GM23338 (cell line): ENCODE results near the gene LRIG3. TPM values are rescaled to one million over a fixed set of nuclear protein-coding genes. Genes with fewer than 3 reads are reported as not detected.

Experiments used
- ATAC-seq: fragments of 200-7000 bp; cut with Tn5 transposase; 3 replicates; pipeline ENCODE4 v1.9.1; 2020
- DNase-seq: peaks from one replicate; pipeline ENCODE4 v3.0.0-alpha.2; 2015; ENCODE audit warnings: low spot score
- H2AFZ ChIP-seq: fragments of 200-600 bp; sonication (generic); 2 replicates; pipeline ENCODE4 v1.8.0; 2016; ENCODE audit warnings: antibody characterized with exemption, mild to moderate bottlenecking, moderate library complexity
- H3F3A ChIP-seq: fragments of 200-600 bp; sonication (generic); replicated peaks from 2 replicates; pipeline ENCODE4 v1.8.0; 2017; ENCODE audit warnings: antibody characterized with exemption, mixed run types, low read depth
- H3K27ac ChIP-seq: fragments of 200-600 bp; sonication (generic); 2 replicates; pipeline ENCODE4 v1.6.1; 2016; ENCODE audit warnings: low read depth
- H3K27me3 ChIP-seq: fragments of 200-600 bp; sonication (generic); 2 replicates; pipeline ENCODE4 v1.8.0; 2016; ENCODE audit warnings: mild to moderate bottlenecking, mixed run types, moderate library complexity; ENCODE audit not compliant: insufficient read depth
- H3K36me3 ChIP-seq: fragments of 200-600 bp; sonication (generic); 2 replicates; pipeline ENCODE4 v1.8.0; 2016; ENCODE audit warnings: mild to moderate bottlenecking; ENCODE audit not compliant: insufficient read depth
- H3K4me1 ChIP-seq: fragments of 200-600 bp; sonication (generic); 2 replicates; pipeline ENCODE4 v1.8.0; 2016; ENCODE audit warnings: mild to moderate bottlenecking, moderate library complexity; ENCODE audit not compliant: insufficient read depth
- H3K4me2 ChIP-seq: fragments of 200-600 bp; sonication (generic); 2 replicates; pipeline ENCODE4 v1.7.1; 2017; ENCODE audit warnings: mixed run types
- H3K4me3 ChIP-seq: fragments of 200-600 bp; sonication (generic); 2 replicates; pipeline ENCODE4 v1.6.1; 2016; ENCODE audit warnings: mixed run types
- H3K79me2 ChIP-seq: fragments of 200-600 bp; sonication (generic); replicated peaks from 2 replicates; pipeline ENCODE4 v1.8.0; 2017; ENCODE audit warnings: mild to moderate bottlenecking; ENCODE audit not compliant: insufficient read depth
- H3K9me2 ChIP-seq: fragments of 200-600 bp; sonication (generic); 2 replicates; pipeline ENCODE4 v1.8.0; 2017; ENCODE audit not compliant: insufficient read depth
- H4K20me1 ChIP-seq: fragments of 200-600 bp; sonication (generic); replicated peaks from 2 replicates; pipeline ENCODE4 v1.8.0; 2017; ENCODE audit warnings: mild to moderate bottlenecking; ENCODE audit not compliant: insufficient read depth
- H3K27ac Mint-ChIP-seq: 2 replicates; pipeline ENCODE4 v1.8.0; 2020; ENCODE audit warnings: inconsistent platforms, mild to moderate bottlenecking, moderate library complexity, mixed read lengths
- H3K27me3 Mint-ChIP-seq: 3 replicates; pipeline ENCODE4 v1.8.0; 2022; ENCODE audit warnings: low read depth, mild to moderate bottlenecking, moderate library complexity, mixed read lengths, inconsistent platforms; ENCODE audit not compliant: insufficient read depth, poor library complexity
- H3K36me3 Mint-ChIP-seq: 3 replicates; pipeline ENCODE4 v1.8.0; 2021; ENCODE audit warnings: low read depth, mild to moderate bottlenecking, inconsistent platforms, moderate library complexity, mixed read lengths
- H3K4me1 Mint-ChIP-seq: 3 replicates; pipeline ENCODE4 v1.8.0; 2020; ENCODE audit warnings: mild to moderate bottlenecking, inconsistent platforms, mixed read lengths
- H3K4me3 Mint-ChIP-seq: 3 replicates; pipeline ENCODE4 v1.8.0; 2021; ENCODE audit warnings: moderate library complexity, mild to moderate bottlenecking, inconsistent platforms, mixed read lengths
- H3K9me3 Mint-ChIP-seq: 3 replicates; pipeline ENCODE4 v1.8.0; 2020; ENCODE audit warnings: moderate library complexity, mild to moderate bottlenecking, inconsistent platforms, mixed read lengths
- CREB1 ChIP-seq: fragments of 250-450 bp; sonication (Bioruptor Pico); IDR thresholded peaks from 2 replicates; pipeline ENCODE4 v1.5.0; 2020; ENCODE audit warnings: low read depth, mild to moderate bottlenecking, moderate library complexity
- EZH2 ChIP-seq: fragments of 200-600 bp; sonication (generic); IDR thresholded peaks from one replicate; pipeline ENCODE4 v1.8.0; 2017; ENCODE audit warnings: antibody characterized with exemption, mild to moderate bottlenecking, low read depth; ENCODE audit not compliant: unreplicated experiment
- EZH2phosphoT487 ChIP-seq: fragments of 200-600 bp; sonication (generic); IDR thresholded peaks from one replicate; pipeline ENCODE4 v1.8.1; 2018; ENCODE audit warnings: antibody characterized with exemption; ENCODE audit not compliant: unreplicated experiment
- JUNB ChIP-seq: IDR thresholded peaks from one replicate; pipeline ENCODE4 v1.6.1; 2016; ENCODE audit warnings: antibody characterized with exemption; ENCODE audit not compliant: unreplicated experiment
- NANOG ChIP-seq: IDR thresholded peaks from 2 replicates; pipeline ENCODE4 v1.6.1; 2016; ENCODE audit warnings: antibody characterized with exemption, borderline replicate concordance
- POLR2AphosphoS5 ChIP-seq: IDR thresholded peaks from 2 replicates; pipeline ENCODE4 v1.6.1; 2016; ENCODE audit warnings: antibody characterized with exemption, low read depth
- STAT1 ChIP-seq: IDR thresholded peaks from one replicate; pipeline ENCODE4 v1.6.1; 2016; ENCODE audit warnings: antibody characterized with exemption; ENCODE audit not compliant: unreplicated experiment
- ZNF114 ChIP-seq: fragments of 250-450 bp; sonication (Bioruptor Pico); IDR thresholded peaks from 2 replicates; pipeline ENCODE4 v1.5.0; 2020; ENCODE audit warnings: mild to moderate bottlenecking, moderate library complexity
- ZNF331 ChIP-seq: fragments of 250-450 bp; sonication (Bioruptor Pico); IDR thresholded peaks from 2 replicates; pipeline ENCODE4 v1.5.0; 2020; ENCODE audit warnings: low read depth, mild to moderate bottlenecking, moderate library complexity
- polyA plus RNA-seq: library from polyadenylated mRNA; unstranded; fragments of >200 nt; fragmentation: Nextera tagmentation; extraction: Ambion mirVana; gene quantifications from 2 replicates; pipeline ENCODE4 v1.2.1, GENCODE V29; 2016
- total RNA-seq: library from RNA; depleted of rRNA; stranded (reverse); fragments of >200 nt; shearing (Covaris generic); gene quantifications from 2 replicates; pipeline ENCODE4 v1.2.3, GENCODE V29; 2014
- TF ChIP-seq, protein P1 (sequence below): IDR thresholded peaks from one replicate; pipeline ENCODE4 v1.6.1; 2018; ENCODE audit warnings: antibody characterized with exemption; ENCODE audit not compliant: unreplicated experiment
- TF ChIP-seq, protein P2 (sequence below): IDR thresholded peaks from 2 replicates; pipeline ENCODE4 v1.6.1; 2016; ENCODE audit warnings: antibody characterized with exemption
- TF ChIP-seq, protein P3 (sequence below), 2 experiments: fragments of 200-600 bp in 1 of 2; sonication (generic) in 1 of 2; conservative IDR thresholded peaks; 2 replicates each; pipeline versions ENCODE4 v1.5.1 to v1.6.1; 2016 to 2017; ENCODE audit warnings: antibody characterized with exemption in 2 of 2, low read depth in 2 of 2, mild to moderate bottlenecking in 2 of 2, moderate library complexity in 1 of 2

Gene LRIG3
- total and polyA plus RNA-seq, 2 experiments from 2014 or later: 1.6 to 7.5 TPM

DNA sequence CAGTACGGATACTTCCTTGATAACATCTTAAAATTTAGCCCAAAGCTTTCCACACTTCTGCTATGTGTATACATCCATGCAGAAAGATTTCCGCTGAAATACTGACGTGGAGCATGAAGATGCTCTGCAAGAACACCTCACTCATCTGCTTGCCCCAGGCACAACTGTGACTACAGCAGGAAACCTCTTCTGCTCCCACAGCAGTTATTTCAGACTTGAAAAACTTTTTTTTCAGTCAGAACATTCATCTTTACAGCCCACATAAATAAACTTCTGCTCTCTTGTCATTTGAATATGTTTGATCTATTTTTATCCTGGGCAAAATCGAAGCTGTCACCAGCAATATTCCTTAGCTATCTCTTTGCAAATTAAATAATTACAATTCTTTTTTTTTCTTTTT lies 6.8 kb upstream of the LRIG3 start:
- H3K27me3 ChIP-seq: no peaks in the 10 kb centered on the region; the same call in 1 of the 2 replicates
- no peak for DNase-seq

DNA sequence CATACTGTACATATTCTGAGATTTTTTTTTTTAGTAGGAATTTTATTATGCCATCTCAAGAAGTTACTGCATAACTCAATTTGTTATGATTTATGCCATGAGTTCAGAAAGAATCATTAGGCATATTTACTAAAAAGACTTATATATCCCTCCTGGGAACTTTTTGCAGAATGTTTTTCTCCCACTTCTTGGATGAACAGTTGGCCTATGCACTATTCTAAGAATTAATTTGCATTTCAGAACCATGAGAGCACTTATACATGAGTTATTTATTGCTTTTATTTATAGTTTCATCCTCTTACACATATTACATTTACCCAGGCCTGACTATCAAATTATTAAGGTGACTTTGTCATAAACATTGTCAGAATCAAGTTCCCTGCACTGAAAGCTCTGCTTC lies 6.3 kb upstream of the LRIG3 start:
- DNase-seq: no peak
- no peaks in the 10 kb centered on the region; the same call in 1 of the 2 replicates for H3K4me1 ChIP-seq
- TF ChIP-seq NANOG (no peak), CREB1 (CRISPR knock-in tag) (no peak), ZNF114 (no peak), JUNB (no peak), POLR2AphosphoS5 (no peak), EZH2phosphoT487 (no peak), ZNF331 (no peak), STAT1 (no peak), EZH2 (no peak)
- TF ChIP-seq, protein P1, sequence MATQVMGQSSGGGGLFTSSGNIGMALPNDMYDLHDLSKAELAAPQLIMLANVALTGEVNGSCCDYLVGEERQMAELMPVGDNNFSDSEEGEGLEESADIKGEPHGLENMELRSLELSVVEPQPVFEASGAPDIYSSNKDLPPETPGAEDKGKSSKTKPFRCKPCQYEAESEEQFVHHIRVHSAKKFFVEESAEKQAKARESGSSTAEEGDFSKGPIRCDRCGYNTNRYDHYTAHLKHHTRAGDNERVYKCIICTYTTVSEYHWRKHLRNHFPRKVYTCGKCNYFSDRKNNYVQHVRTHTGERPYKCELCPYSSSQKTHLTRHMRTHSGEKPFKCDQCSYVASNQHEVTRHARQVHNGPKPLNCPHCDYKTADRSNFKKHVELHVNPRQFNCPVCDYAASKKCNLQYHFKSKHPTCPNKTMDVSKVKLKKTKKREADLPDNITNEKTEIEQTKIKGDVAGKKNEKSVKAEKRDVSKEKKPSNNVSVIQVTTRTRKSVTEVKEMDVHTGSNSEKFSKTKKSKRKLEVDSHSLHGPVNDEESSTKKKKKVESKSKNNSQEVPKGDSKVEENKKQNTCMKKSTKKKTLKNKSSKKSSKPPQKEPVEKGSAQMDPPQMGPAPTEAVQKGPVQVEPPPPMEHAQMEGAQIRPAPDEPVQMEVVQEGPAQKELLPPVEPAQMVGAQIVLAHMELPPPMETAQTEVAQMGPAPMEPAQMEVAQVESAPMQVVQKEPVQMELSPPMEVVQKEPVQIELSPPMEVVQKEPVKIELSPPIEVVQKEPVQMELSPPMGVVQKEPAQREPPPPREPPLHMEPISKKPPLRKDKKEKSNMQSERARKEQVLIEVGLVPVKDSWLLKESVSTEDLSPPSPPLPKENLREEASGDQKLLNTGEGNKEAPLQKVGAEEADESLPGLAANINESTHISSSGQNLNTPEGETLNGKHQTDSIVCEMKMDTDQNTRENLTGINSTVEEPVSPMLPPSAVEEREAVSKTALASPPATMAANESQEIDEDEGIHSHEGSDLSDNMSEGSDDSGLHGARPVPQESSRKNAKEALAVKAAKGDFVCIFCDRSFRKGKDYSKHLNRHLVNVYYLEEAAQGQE: no peak
- TF ChIP-seq, protein P2, sequence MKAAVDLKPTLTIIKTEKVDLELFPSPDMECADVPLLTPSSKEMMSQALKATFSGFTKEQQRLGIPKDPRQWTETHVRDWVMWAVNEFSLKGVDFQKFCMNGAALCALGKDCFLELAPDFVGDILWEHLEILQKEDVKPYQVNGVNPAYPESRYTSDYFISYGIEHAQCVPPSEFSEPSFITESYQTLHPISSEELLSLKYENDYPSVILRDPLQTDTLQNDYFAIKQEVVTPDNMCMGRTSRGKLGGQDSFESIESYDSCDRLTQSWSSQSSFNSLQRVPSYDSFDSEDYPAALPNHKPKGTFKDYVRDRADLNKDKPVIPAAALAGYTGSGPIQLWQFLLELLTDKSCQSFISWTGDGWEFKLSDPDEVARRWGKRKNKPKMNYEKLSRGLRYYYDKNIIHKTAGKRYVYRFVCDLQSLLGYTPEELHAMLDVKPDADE: no peak
- TF ChIP-seq, protein P3, sequence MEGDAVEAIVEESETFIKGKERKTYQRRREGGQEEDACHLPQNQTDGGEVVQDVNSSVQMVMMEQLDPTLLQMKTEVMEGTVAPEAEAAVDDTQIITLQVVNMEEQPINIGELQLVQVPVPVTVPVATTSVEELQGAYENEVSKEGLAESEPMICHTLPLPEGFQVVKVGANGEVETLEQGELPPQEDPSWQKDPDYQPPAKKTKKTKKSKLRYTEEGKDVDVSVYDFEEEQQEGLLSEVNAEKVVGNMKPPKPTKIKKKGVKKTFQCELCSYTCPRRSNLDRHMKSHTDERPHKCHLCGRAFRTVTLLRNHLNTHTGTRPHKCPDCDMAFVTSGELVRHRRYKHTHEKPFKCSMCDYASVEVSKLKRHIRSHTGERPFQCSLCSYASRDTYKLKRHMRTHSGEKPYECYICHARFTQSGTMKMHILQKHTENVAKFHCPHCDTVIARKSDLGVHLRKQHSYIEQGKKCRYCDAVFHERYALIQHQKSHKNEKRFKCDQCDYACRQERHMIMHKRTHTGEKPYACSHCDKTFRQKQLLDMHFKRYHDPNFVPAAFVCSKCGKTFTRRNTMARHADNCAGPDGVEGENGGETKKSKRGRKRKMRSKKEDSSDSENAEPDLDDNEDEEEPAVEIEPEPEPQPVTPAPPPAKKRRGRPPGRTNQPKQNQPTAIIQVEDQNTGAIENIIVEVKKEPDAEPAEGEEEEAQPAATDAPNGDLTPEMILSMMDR (conservative IDR thresholded peaks at IDR 0.05; ENCODE audit: low read depth in 2 of 2): no peak

More for the DNA sequence above, 6.8 kb upstream of the LRIG3 start:
- H3K4me2 ChIP-seq: no peak overlapping the region
- H3K79me2 ChIP-seq: no peaks in the 10 kb centered on the region
- H3F3A ChIP-seq: no peaks in the 10 kb centered on the region
- no peaks in the 10 kb centered on the region; the same call in 1 of the 2 replicates for H3K9me2 ChIP-seq
- no peak overlapping the region for H3K27ac ChIP-seq
- TF ChIP-seq ZNF331 (no peak), CREB1 (CRISPR knock-in tag) (no peak), EZH2 (no peak), ZNF114 (no peak)
- TF ChIP-seq, protein P3 (conservative IDR thresholded peaks at IDR 0.05; ENCODE audit: low read depth in 2 of 2): no peak
- H3K4me3 ChIP-seq: no peak overlapping the region
- Mint-ChIP-seq H3K27me3 (no peaks in the 10 kb centered on the region), H3K27ac (no peak overlapping the region), H3K36me3 (no peaks in the 10 kb centered on the region), H3K4me1 (peaks cover 10% of the 10 kb centered on the region; the same call in 2 of the 3 replicates), H3K9me3 (no peaks in the 10 kb centered on the region), H3K4me3 (no peak overlapping the region)
- H3K36me3 ChIP-seq: no peaks in the 10 kb centered on the region
- no peaks in the 10 kb centered on the region for H4K20me1 ChIP-seq
- ATAC-seq: no peak
- H3K4me1 ChIP-seq: no peaks in the 10 kb centered on the region; the same call in 1 of the 2 replicates
- no peak overlapping the region for H2AFZ ChIP-seq

More for the DNA sequence above, 6.3 kb upstream of the LRIG3 start:
- Histone ChIP-seq H3K4me2 (no peak overlapping the region), H3F3A (no peaks in the 10 kb centered on the region), H4K20me1 (no peaks in the 10 kb centered on the region), H3K27ac (no peak overlapping the region), H3K4me3 (no peak overlapping the region), H3K9me2 (no peaks in the 10 kb centered on the region; the same call in 1 of the 2 replicates), H2AFZ (no peak overlapping the region), H3K79me2 (no peaks in the 10 kb centered on the region), H3K36me3 (no peaks in the 10 kb centered on the region), H3K27me3 (no peaks in the 10 kb centered on the region; the same call in 1 of the 2 replicates)
- no peaks in the 10 kb centered on the region for H3K27me3 Mint-ChIP-seq
- H3K36me3 Mint-ChIP-seq: no peaks in the 10 kb centered on the region
- H3K9me3 Mint-ChIP-seq: no peaks in the 10 kb centered on the region
- H3K4me1 Mint-ChIP-seq: peaks cover 10% of the 10 kb centered on the region; the same call in 2 of the 3 replicates
- ATAC-seq: no peak
- no peak overlapping the region for H3K27ac Mint-ChIP-seq
- no peak overlapping the region for H3K4me3 Mint-ChIP-seq
